Keratinocyte (primary cell): ENCODE measurements around the gene DGKI. TPM values are rescaled to one million over a fixed set of nuclear protein-coding genes. Genes with fewer than 3 reads are reported as not detected.

Source experiments
- DNase-seq: peaks from one replicate; pipeline ENCODE4 v3.0.0-alpha.2; 2011; ENCODE audit warnings: low read depth, missing footprints, low spot score
- FAIRE-seq: peaks from 2 replicates; lab custom pipeline; 2011; peaks lifted over from hg19 to GRCh38; lab: Jason Lieb, UNC
- H2AFZ ChIP-seq: 2 replicates; pipeline ENCODE4 v1.6.0; 2012; ENCODE audit warnings: low read length, control low read depth, inconsistent platforms; ENCODE audit not compliant: control insufficient read depth
- H3K27ac ChIP-seq: 2 replicates; pipeline ENCODE4 v1.5.1; 2011; ENCODE audit warnings: low read length; ENCODE audit not compliant: control insufficient read depth, insufficient read depth
- H3K27me3 ChIP-seq: 3 replicates; pipeline ENCODE4 v1.6.0; 2011; ENCODE audit warnings: low read length; ENCODE audit not compliant: control insufficient read depth, insufficient read depth; ENCODE audit errors: extremely low read depth
- H3K36me3 ChIP-seq, 2 experiments: 2 replicates in 1 of 2; 3 replicates in 1 of 2; pipeline ENCODE4 v1.5.1; 2011; ENCODE audit warnings: low read length in 2 of 2, mild to moderate bottlenecking in 1 of 2; ENCODE audit not compliant: control insufficient read depth in 2 of 2, insufficient read depth in 2 of 2; ENCODE audit errors: extremely low read depth in 1 of 2
- H3K4me1 ChIP-seq: 3 replicates; pipeline ENCODE4 v1.5.1; 2011; ENCODE audit warnings: low read length; ENCODE audit not compliant: control insufficient read depth, insufficient read depth; ENCODE audit errors: extremely low read depth
- H3K4me2 ChIP-seq: 3 replicates; pipeline ENCODE4 v1.6.0; 2011; ENCODE audit warnings: low read depth, low read length; ENCODE audit not compliant: control insufficient read depth, insufficient read depth; ENCODE audit errors: extremely low read depth
- H3K4me3 ChIP-seq, 3 experiments: fragments of 200-600 bp in 1 of 3; sonication (generic) in 1 of 3; 2 replicates in 2 of 3; 3 replicates in 1 of 3; pipeline ENCODE4 v1.5.1; 2011 to 2016; ENCODE audit warnings: low read length in 3 of 3, mild to moderate bottlenecking in 3 of 3, control low read depth in 2 of 3, inconsistent platforms in 1 of 3, low read depth in 1 of 3, mixed read lengths in 1 of 3, mixed run types in 1 of 3, moderate library complexity in 1 of 3; ENCODE audit not compliant: control insufficient read depth in 2 of 3, insufficient read depth in 2 of 3; ENCODE audit errors: extremely low read depth in 1 of 3
- H3K79me2 ChIP-seq: 2 replicates; pipeline ENCODE4 v1.6.0; 2012; ENCODE audit warnings: low read length; ENCODE audit not compliant: control insufficient read depth, insufficient read depth
- H3K9ac ChIP-seq: 3 replicates; pipeline ENCODE4 v1.6.0; 2011; ENCODE audit warnings: low read length; ENCODE audit not compliant: control insufficient read depth, insufficient read depth; ENCODE audit errors: extremely low read depth
- H3K9me1 ChIP-seq: 3 replicates; pipeline ENCODE4 v1.6.0; 2011; ENCODE audit warnings: low read length; ENCODE audit not compliant: control insufficient read depth, insufficient read depth; ENCODE audit errors: extremely low read depth
- H3K9me3 ChIP-seq: 2 replicates; pipeline ENCODE4 v1.5.1; 2012; ENCODE audit warnings: low read depth, low read length; ENCODE audit not compliant: control insufficient read depth
- H4K20me1 ChIP-seq: 3 replicates; pipeline ENCODE4 v1.6.0; 2011; ENCODE audit warnings: low read length; ENCODE audit not compliant: control insufficient read depth, insufficient read depth; ENCODE audit errors: extremely low read depth
- CTCF ChIP-seq, 3 experiments: IDR thresholded peaks in 1 of 3; conservative IDR thresholded peaks in 1 of 3; optimal IDR thresholded peaks in 1 of 3; 2 replicates in 2 of 3; 3 replicates in 1 of 3; pipeline versions ENCODE3 to v1.5.1; 2011; ENCODE audit warnings: low read length in 3 of 3, mild to moderate bottlenecking in 3 of 3, moderate library complexity in 2 of 3, control low read depth in 1 of 3, inconsistent platforms in 1 of 3; ENCODE audit not compliant: insufficient read depth in 2 of 3; ENCODE audit errors: extremely low read depth in 1 of 3
- EZH2 ChIP-seq: IDR thresholded peaks from one replicate; pipeline ENCODE4 v1.6.1; 2012; ENCODE audit warnings: inconsistent platforms, mild to moderate bottlenecking, low read length, moderate library complexity
- dilution Hi-C: fragments of 300-500 bp; cut with MboI; formaldehyde crosslinking; loops from one replicate; pipeline ENCODE4 v1.7.0; 2020; ENCODE audit warnings: low sequenced_read_pairs; ENCODE audit not compliant: extremely low pct_ligation_motif_present
- polyA plus RNA-seq, 5 experiments: library from polyadenylated mRNA; depleted of rRNA in 3 of 5; stranded (reverse) in 3 of 5; stranded (forward) in 1 of 5; unstranded in 1 of 5; fragments of >200 nt; gene quantifications; 1 replicate in 1 of 5; 2 replicates in 3 of 5; 3 replicates in 1 of 5; pipeline versions ENCODE4 v1.2.1 to v1.2.3, GENCODE V29; 2011 to 2012; ENCODE audit warnings: missing spikeins in 2 of 5, low read depth in 1 of 5, low replicate concordance in 1 of 5

The DGKI gene
- polyA plus RNA-seq, 1 donor (not counting 4 experiments of a cell fraction or from before 2014, with no cell fraction given): 0.14 TPM

DNA sequence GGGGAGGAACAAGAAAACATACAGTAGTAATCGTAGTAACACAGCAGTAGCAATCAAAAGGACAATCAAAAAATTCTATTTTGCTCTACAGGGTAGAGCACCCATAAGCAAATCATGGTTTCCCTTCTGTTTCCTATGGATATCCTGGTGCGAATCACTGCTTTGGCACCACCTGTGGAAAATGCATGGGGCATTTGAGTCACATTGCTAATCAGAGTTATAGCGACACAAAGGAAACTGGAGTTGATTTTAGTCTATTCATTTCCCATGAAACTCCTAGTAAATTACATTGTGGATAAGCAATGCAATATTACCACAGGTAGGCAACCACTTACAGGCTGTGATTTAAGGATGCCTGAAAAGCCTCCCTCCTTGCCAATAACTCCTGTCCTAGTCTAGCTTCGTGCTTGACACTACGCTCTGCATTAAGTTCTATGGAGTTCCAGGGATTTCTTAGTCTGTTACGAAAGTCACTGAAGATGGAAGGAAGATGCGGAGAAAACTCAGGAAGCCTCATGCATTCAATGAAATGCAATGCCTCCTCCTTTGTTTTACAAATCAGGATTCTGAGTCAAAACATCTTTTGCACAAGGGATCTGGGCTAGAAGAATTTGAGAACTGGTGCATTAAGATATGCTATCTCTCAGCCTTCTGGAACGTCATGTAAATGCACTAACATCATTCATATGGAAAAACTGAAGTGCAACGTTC lies 188.4 kb downstream of the DGKI start:
- FAIRE-seq (no peak), DNase-seq (no peak)
- H3K4me3 ChIP-seq: no peak overlapping the region
- no peak overlapping the region for H3K4me2 ChIP-seq
- no peak overlapping the region for H2AFZ ChIP-seq
- no peaks in the 10 kb centered on the region for H3K36me3 ChIP-seq
- H3K9me3 ChIP-seq: no peaks in the 10 kb centered on the region
- dilution Hi-C loops: no loop called here
- no peak overlapping the region for H3K27ac ChIP-seq
- H4K20me1 ChIP-seq: no peaks in the 10 kb centered on the region
- no peak for TF ChIP-seq EZH2
- no peak for TF ChIP-seq CTCF (optimal IDR thresholded peaks at IDR 0.05 in 1 of 3, IDR thresholded peaks at IDR 0.05 in 1 of 3, conservative IDR thresholded peaks at IDR 0.05 in 1 of 3; ENCODE audit: extremely low read depth in 1 of 3, insufficient read depth in 2 of 3, low read length in 3 of 3)
- no peaks in the 10 kb centered on the region for H3K27me3 ChIP-seq
- no peaks in the 10 kb centered on the region for H3K4me1 ChIP-seq
- no peaks in the 10 kb centered on the region for H3K79me2 ChIP-seq
- no peak overlapping the region for H3K9ac ChIP-seq
- H3K9me1 ChIP-seq: no peaks in the 10 kb centered on the region

DNA sequence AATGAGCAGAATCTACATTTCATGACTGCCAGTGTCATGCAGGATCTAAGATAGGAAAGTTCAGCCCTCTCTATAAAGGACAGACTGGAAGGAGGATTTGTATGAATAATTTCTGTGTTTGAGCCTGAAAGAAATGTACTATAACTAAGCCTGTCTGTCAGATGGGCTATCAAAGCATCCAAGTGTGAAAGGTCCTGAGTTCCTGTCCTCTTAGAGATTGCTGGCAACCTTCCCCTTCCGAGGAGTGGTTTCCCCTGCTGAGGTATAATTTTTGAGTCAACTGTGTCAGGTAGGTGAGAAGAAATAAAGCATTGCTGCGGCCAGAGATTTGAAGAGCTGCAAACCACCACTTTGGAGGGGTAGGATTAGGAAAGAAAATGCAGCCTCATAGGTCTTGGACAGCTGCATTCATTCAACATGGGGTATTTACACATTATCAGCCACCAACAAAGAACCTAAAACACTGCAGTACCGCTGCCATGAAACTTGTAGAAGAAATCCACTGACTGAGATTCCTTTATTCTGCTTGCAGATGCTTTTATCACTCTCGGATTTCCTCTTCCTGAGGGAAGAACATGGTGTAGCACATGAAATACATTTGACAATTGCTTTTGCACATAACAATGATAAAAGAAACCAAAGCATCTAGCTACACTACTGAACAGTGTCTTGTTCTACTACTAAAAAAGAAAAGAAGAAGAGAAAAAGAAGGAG lies 189.1 kb downstream of the DGKI start:
- no peaks in the 10 kb centered on the region for H4K20me1 ChIP-seq
- H3K79me2 ChIP-seq: no peaks in the 10 kb centered on the region
- H3K9me1 ChIP-seq: no peaks in the 10 kb centered on the region
- H3K27me3 ChIP-seq: no peaks in the 10 kb centered on the region
- H3K9ac ChIP-seq: no peak overlapping the region
- FAIRE-seq (no peak), DNase-seq (no peak)
- TF ChIP-seq CTCF (optimal IDR thresholded peaks at IDR 0.05 in 1 of 3, IDR thresholded peaks at IDR 0.05 in 1 of 3, conservative IDR thresholded peaks at IDR 0.05 in 1 of 3; ENCODE audit: extremely low read depth in 1 of 3, insufficient read depth in 2 of 3, low read length in 3 of 3) (no peak), EZH2 (no peak)
- dilution Hi-C loops: no loop called here
- no peak overlapping the region for H3K27ac ChIP-seq
- H3K4me1 ChIP-seq: no peaks in the 10 kb centered on the region
- no peak overlapping the region for H3K4me3 ChIP-seq
- no peaks in the 10 kb centered on the region for H3K9me3 ChIP-seq
- no peaks in the 10 kb centered on the region for H3K36me3 ChIP-seq
- no peak overlapping the region for H3K4me2 ChIP-seq
- H2AFZ ChIP-seq: no peak overlapping the region
